ENCODE data around the gene MTSS2.

- TF ChIP-seq, protein P1, sequence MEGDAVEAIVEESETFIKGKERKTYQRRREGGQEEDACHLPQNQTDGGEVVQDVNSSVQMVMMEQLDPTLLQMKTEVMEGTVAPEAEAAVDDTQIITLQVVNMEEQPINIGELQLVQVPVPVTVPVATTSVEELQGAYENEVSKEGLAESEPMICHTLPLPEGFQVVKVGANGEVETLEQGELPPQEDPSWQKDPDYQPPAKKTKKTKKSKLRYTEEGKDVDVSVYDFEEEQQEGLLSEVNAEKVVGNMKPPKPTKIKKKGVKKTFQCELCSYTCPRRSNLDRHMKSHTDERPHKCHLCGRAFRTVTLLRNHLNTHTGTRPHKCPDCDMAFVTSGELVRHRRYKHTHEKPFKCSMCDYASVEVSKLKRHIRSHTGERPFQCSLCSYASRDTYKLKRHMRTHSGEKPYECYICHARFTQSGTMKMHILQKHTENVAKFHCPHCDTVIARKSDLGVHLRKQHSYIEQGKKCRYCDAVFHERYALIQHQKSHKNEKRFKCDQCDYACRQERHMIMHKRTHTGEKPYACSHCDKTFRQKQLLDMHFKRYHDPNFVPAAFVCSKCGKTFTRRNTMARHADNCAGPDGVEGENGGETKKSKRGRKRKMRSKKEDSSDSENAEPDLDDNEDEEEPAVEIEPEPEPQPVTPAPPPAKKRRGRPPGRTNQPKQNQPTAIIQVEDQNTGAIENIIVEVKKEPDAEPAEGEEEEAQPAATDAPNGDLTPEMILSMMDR (IDR thresholded peaks at IDR 0.05; ENCODE audit: insufficient read depth, low read length, poor library complexity, severe bottlenecking), result no peak
- TF ChIP-seq EZH2phosphoT487 (conservative IDR thresholded peaks at IDR 0.05; ENCODE audit: low read length), result no peak
Observed at GRCh38 chr16:70703041-70703834, 17.4 kb upstream of the MTSS2 start.
